GM21717 (cell line): ENCODE data around the gene PABPC1L2A.
"Not testable (repeated sequence)": the region's sequence is repeated elsewhere in the genome, so short reads cannot be mapped to it uniquely, and the experiment has no call there.

Experiments
- ATAC-seq: cut with Tn5 transposase; IDR thresholded peaks from one replicate; pipeline ENCODE4 v1.9.1; 2021; ENCODE audit warnings: mild to moderate bottlenecking, moderate library complexity; ENCODE audit not compliant: unreplicated experiment

PABPC1L2A gene

GRCh38 chrX:73079024-73079562 lies at the start of gene PABPC1L2A:
Gene PABPC1L2A, minus strand, starts transcription at chrX:73079512. Its CDS starts 126 bp downstream, at chrX:73079386.
- not testable (repeated sequence) for ATAC-seq

- no peak for ATAC-seq
These were observed 48.5 kb upstream of the PABPC1L2A start for GRCh38 chrX:73127700-73128241.

DNA sequence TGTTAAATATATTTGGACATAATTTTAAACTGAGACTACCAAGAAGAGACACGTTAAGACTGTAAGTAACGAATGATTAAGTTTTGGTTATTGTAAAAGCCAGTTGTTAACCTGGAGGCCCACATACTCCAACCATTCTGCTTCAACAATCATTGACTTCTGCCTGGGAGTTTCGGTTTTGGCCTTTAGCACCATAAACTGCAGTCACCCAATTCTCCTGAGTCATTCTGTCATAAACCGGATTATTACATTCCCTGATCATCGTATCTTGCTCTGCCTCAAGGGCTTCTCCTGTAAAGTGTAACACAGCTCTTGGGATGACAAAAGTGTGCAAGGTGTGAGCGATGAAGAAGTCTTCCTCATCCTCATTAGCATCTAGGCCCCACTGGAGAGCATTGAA lies 46.9 kb upstream of the PABPC1L2A start:
- no peak for ATAC-seq

- not testable (repeated sequence) for ATAC-seq
These were observed 20.2 kb upstream of the PABPC1L2A start for GRCh38 chrX:73099505-73099904.

DNA sequence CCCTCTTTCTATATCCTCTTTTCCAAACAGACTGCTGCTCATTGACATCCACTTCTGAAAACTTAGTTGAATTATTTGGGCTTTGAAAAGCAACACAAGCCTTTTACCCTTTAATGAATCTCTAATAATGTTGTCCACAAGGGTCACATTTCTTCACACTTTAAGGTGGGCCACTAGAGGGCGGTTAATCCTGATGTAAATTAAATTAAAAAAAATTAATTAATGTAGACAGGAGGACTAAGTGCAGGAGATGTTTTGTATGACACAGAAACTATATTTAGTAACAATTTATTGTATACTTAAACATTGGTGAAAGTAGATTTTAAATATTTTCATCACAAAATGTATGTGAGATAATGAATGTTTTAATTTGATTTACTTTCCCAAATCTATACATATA lies 7.5 kb upstream of the PABPC1L2A start:
- not testable (repeated sequence) for ATAC-seq

DNA sequence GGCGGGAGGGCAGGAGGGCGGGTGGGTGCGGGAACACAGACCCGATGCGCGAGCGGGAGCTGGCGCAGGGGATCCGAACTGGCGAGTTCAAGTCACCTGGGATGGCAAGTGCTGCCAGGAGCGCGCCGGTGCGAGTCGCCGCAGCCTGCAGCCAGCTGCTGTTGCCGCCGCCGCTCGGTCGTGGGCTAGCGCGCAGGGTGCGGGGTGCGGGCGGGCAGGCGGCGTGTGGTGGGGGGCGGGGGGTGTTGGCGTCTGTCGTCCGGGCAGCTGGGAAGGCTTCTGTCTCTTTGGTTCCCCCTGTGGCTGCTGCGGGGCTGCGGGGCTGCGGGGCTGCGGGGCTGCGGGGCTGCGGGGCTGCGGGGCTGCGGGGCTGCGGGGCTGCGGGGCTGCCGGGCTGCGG lies 572 bp upstream of the PABPC1L2A start:
- ATAC-seq: not testable (repeated sequence)

DNA sequence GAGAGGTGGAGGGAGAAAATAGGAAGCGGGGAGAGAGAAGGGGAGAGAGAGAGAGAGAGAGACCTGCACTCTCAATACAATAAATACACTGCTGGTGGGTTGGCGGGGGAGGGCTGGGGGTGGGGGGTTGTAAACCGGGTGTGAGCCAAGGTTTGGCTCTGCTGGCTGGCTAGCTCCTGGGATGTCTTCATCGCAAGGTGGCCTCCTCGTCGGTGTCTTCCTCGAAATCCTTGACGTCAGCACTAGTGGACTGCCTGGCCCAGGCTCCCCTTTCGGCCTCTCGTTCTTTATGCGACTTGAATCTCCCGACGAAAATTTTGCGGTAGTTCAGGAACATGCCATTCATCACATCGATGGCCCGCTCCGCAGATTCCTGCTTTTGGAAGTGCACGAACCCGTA lies 715 bp downstream of the PABPC1L2A start:
- ATAC-seq: not testable (repeated sequence)

DNA sequence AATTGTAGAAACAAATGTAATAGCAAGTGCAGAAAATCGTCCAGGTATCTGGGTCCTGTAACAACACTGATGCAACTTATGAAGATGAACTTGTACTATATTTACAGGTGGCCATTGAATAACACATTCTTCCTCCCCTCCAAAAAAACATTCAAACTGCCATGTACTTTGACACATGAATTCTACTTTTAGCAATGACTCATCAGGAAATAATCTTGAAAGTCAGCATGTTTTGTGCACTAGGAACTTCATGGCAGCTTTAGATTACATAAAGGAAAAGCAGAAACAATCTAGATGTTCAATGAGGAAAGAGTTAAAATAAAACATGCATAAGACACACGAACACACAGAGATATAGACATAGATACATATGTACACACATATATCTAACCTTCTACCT lies 2.5 kb downstream of the PABPC1L2A start:
- no peak for ATAC-seq

DNA sequence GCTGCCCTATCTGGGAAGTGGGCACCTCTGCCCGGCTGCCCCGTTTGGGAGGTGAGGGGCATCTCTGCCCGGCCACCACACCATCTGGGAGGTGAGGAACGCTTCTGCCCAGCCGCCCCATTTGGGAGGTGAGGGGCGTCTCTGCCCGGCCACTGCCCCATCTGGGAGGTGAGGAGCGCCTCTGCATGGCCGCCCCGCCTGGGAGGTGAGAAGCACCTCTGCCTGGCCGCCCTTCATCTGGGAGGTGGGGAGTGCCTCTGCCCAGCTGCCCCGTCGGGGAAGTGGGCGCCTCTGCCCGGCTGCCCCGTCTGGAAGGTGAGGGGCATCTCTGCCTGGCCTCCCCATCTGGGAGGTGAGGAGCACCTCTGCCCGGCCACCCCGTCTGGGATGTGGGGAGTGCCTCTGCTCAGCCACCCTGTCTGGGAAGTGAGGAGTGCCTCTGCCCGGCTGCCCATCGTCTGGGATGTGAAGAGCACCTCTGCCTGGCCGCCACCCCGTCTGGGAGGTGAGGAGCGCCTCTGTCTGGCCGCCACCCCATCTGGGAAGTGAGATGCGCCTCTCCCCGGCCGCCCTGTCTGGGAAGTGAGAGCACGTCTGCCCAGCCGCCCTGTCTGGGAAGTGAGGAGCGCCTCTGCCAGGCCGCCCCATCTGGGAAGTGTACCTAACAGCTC lies 9.8 kb downstream of the PABPC1L2A start:
- ATAC-seq: no peak

DNA sequence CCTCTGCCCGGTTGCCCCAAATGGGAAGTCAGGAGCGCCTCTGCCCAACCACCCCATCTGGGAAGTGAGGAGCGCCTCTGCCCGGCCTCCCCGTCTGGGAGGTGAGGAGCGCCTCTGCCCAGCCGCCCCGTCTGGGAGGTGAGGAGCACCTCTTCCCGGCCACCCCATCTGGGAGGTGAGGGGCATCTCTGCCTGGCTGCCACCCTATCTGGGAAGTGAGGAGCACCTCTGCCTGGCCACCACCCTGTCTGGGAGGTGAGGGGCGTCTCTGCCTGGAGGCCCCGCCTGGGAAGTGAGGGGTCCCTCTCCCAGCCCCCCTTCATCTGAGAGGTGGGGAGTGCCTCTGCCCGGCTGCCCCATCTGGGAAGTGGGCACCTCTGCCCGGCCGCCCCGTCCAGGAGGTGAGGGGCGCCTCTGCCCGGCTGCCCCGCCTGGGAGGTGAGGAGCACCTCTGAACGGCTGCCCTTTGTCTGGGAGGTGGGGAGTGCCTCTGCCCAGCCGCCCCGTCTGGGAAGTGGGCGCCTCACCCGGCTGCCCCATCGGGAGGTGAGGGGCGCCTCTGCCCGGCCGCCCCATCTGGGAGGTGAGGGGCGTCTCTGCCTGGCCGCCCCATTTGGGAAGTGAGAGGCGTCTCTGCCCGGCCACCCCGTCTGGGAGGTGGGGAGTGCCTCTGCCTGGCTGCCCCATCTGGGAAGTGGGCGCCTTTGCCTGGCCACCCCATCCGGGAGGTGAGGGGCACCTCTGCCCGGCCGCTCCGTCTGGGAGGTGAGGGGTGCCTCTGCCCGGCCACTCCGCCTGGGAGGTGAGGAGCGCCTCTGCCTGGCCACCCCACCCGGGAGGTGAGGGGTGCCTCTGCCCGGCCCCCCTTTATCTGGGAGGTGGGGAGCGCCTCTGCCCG lies 10.6 kb downstream of the PABPC1L2A start:
- ATAC-seq: no peak

DNA sequence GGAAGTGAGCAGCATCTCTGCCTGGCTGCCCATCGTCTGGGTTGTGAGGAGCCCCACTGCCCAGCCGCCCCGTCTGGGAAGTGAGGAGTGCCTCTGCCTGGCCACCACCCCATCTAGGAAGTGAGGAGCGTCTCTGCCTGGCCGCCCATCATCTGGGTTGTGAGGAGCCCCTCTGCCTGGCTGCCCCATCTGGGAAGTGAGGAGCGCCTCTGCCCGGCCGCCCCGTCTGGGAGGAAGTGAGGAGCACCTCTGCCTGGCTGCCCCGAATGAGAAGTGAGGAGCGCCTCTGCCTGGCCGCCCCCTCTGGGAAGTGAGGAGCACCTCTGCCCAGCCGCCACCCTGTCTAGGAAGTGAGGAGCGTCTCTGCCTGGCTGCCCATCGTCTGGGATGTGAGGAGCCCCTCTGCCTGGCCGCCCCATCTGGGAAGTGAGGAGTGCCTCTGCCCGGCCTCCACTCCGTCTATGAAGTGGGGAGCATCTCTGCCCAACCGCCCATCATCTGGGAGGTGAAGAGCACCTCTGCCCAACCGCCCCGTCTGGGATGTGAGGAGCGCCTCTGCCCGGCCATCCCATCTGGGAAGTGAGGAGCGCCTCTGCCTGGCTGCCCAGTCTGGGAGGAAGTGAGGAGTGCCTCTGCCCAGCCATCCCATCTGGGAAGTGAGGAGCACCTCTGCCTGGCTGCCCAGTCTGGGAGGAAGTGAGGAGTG lies 11.4 kb downstream of the PABPC1L2A start:
- not testable (repeated sequence) for ATAC-seq

DNA sequence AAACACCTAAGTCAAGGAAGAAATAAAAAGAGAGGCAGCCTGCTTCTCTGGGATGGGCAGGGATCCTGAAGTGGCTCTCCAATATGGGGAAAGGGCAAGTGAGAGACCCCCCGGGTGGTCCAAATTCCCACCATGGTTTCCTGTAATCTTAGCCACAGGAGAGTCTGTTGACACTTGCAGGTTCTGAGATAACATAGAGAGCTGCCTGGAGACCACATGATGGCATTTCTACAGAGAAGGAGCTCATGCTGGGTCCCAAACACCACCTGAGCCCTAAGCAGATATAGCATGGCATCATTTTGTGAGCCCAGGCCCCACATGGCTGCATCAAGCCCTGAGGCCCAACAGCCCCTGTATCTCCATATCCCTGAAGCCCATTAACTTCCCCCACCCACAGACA lies 50.4 kb downstream of the PABPC1L2A start:
- ATAC-seq: no peak
